Muscle layer of duodenum (tissue), 2 donors: ENCODE results near the gene HTT-AS.

ENCODE experiments used
- H3K27ac ChIP-seq: one replicate; pipeline ENCODE4 v1.7.0; 2013; ENCODE audit warnings: mild to moderate bottlenecking, low read length
- H3K27me3 ChIP-seq: one replicate; pipeline ENCODE4 v1.7.0; 2013; ENCODE audit warnings: low read depth, mild to moderate bottlenecking, control low read depth, low read length
- H3K36me3 ChIP-seq, 2 donors: one replicate each; pipeline ENCODE4 v1.7.0; 2013; ENCODE audit warnings: low read length in 2 of 2, control low read depth in 1 of 2, mild to moderate bottlenecking in 1 of 2; ENCODE audit not compliant: insufficient read depth in 2 of 2, control insufficient read depth in 1 of 2
- H3K4me1 ChIP-seq, 2 donors: one replicate each; pipeline ENCODE4 v1.7.0; 2013; ENCODE audit warnings: low read length in 2 of 2, mild to moderate bottlenecking in 2 of 2, control low read depth in 1 of 2, moderate library complexity in 1 of 2; ENCODE audit not compliant: insufficient read depth in 2 of 2, control insufficient read depth in 1 of 2
- H3K4me3 ChIP-seq, 2 donors: one replicate each; pipeline ENCODE4 v1.7.0; 2013; ENCODE audit warnings: low read length in 2 of 2, low read depth in 1 of 2, mild to moderate bottlenecking in 1 of 2
- H3K9me3 ChIP-seq, 2 donors: one replicate each; pipeline ENCODE4 v1.7.0; 2013; ENCODE audit warnings: low read length in 2 of 2, control low read depth in 1 of 2, mild to moderate bottlenecking in 1 of 2; ENCODE audit not compliant: control insufficient read depth in 1 of 2
- donor health status: healthy.

The HTT-AS gene

GRCh38 chr4:3037957-3038461 is 36.3 kb downstream of the HTT-AS start:
- H3K4me3 ChIP-seq: peak overlapping the region; percentile 38 to 57
- peaks cover 0 to 14% of the 10 kb centered on the region in 2 donors for H3K4me1 ChIP-seq
- no peaks in the 10 kb centered on the region for H3K27me3 ChIP-seq

DNA sequence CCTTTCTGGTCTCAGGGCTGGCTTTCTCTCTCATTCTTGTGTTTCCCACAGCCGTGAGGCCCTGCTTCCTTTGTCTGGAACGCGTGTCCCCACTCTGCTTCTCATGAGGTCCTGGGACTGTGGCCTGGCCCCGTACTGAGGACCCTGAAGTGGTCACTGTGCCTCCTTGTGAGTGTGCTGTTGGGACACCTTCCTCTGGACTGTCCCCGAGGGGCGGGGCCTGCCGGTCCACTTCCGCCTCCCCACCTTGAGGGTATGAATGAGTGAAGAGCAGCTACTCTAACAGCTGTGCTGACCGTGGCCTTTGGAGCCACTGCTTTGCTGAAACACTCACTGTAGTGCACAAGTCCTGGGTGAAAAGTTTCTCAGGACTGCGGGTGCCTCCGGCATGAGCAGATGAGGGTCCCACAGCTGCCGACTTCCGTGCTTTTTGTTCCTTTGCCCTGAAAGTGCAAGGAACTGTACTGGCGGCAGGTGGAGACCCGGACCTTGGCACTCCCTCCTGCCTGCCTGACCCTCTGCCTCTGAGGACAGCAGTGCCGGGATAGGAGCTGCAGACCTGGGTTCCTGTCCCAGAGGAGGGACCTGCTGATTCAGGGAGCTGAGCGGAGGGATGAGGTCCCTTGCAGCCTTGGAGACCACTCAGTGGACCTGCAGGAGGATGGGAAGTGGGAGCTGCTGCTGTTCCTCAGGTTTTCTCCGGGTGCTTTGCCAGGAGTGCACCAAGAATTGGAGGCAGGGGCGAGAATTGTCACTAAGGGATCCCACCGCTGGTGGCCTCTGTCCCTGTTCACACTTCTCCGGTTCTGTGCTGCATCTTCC is 38.0 kb downstream of the HTT-AS start:
- no peaks in the 10 kb centered on the region for H3K27me3 ChIP-seq
- no peak overlapping the region for H3K4me3 ChIP-seq
- H3K27ac ChIP-seq: no peak overlapping the region
- H3K4me1 ChIP-seq: peaks cover 0 to 14% of the 10 kb centered on the region in 2 donors
- H3K36me3 ChIP-seq: no peaks in the 10 kb centered on the region
- no peaks in the 10 kb centered on the region for H3K9me3 ChIP-seq

More at GRCh38 chr4:3037957-3038461, 36.3 kb downstream of the HTT-AS start:
- Histone ChIP-seq H3K36me3 (no peaks in the 10 kb centered on the region), H3K27ac (no peak overlapping the region), H3K9me3 (no peaks in the 10 kb centered on the region)

- Histone ChIP-seq H3K9me3 (no peaks in the 10 kb centered on the region), H3K27ac (no peak overlapping the region), H3K4me3 (no peak overlapping the region), H3K4me1 (peaks cover 0 to 14% of the 10 kb centered on the region in 2 donors), H3K27me3 (no peaks in the 10 kb centered on the region), H3K36me3 (no peaks in the 10 kb centered on the region)
Observed at GRCh38 chr4:3035674-3036073, 38.7 kb downstream of the HTT-AS start.

DNA sequence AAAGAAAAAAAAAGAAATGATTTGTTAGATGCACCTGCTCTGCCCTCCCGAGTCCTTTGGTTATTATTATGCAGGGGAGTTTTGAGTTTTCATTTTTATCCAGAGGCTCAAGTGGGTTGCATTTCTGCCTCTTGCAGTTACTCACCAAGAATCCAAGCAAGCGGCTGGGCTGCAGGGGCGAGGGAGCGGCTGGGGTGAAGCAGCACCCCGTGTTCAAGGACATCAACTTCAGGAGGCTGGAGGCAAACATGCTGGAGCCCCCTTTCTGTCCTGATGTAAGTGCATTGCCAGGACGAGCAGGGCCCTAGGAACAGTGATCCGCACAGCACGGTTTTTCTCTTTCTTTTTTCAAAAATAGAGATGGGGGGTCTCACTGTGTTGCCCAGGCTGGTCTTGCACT is 39.1 kb downstream of the HTT-AS start:
- no peaks in the 10 kb centered on the region for H3K9me3 ChIP-seq
- no peak overlapping the region for H3K27ac ChIP-seq
- peaks cover 0 to 14% of the 10 kb centered on the region in 2 donors for H3K4me1 ChIP-seq
- no peaks in the 10 kb centered on the region for H3K36me3 ChIP-seq
- no peak overlapping the region for H3K4me3 ChIP-seq
- no peaks in the 10 kb centered on the region for H3K27me3 ChIP-seq

DNA sequence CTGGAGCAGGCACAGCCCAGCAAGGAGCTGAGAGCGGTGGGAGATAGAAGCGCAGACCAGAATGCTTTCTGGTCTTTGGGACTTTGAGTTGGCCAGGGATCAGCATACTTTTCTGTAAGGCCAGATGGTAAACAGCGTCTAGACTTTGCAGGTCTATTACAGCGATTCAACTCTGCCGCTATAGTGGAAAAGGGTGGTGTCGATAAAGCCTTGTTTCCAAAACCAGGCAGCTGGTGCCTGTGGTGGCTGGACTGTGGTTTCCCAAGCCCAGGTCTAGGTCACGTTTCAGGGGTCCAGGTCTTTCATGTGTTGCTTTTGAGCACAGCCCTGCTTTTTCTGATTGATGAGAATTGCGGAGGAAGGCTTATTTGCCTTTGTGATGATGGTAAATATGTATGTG is 40.1 kb downstream of the HTT-AS start:
- H3K4me3 ChIP-seq: no peak overlapping the region
- H3K9me3 ChIP-seq: no peaks in the 10 kb centered on the region
- H3K36me3 ChIP-seq: no peaks in the 10 kb centered on the region
- H3K27me3 ChIP-seq: no peaks in the 10 kb centered on the region
- peaks cover 0 to 14% of the 10 kb centered on the region in 2 donors for H3K4me1 ChIP-seq
- no peak overlapping the region for H3K27ac ChIP-seq

DNA sequence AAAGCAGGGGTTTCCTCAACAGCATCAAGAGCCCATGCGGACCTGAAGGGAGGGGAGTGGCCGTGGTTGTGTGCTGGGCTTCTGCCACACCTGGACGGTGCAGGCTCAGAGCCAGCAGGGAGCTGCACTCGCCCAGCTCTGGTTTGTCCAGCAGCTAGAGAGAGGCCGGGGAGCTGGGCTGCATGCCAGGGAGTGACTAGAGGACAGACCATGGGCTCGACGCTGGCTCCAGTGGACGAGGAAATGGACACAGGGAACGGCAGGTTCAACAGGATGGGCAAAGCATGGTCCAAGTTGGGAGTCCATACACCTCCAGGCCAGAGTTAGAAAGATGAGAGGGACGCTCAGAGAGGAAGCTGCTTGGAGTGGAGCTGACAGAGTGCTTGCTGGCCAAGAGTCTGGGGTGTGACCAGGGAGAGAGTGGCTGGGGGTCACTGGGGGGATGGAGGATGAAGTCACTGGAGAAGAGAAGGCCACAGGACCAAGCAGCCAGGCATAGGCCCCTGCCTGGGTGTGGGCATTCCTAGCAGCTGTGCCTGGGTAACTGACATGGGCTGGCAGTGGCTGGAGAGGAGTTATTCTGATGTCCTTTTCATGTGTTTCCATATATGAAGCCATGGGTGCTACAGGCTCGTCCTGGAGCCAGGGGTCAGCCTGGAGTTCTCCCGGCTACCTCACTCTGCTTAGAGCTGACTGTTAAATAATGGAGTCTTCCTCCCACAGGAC is 42.8 kb downstream of the HTT-AS start:
- H3K4me3 ChIP-seq: no peak overlapping the region
- no peak overlapping the region for H3K27ac ChIP-seq
- H3K4me1 ChIP-seq: no peaks in the 10 kb centered on the region
- no peaks in the 10 kb centered on the region for H3K9me3 ChIP-seq
- no peaks in the 10 kb centered on the region for H3K36me3 ChIP-seq
- H3K27me3 ChIP-seq: no peaks in the 10 kb centered on the region

- Histone ChIP-seq H3K36me3 (no peaks in the 10 kb centered on the region), H3K27me3 (no peaks in the 10 kb centered on the region), H3K4me3 (no peak overlapping the region), H3K4me1 (no peaks in the 10 kb centered on the region), H3K27ac (no peak overlapping the region), H3K9me3 (no peaks in the 10 kb centered on the region)
Observed at GRCh38 chr4:3030566-3031356, 43.6 kb downstream of the HTT-AS start.

DNA sequence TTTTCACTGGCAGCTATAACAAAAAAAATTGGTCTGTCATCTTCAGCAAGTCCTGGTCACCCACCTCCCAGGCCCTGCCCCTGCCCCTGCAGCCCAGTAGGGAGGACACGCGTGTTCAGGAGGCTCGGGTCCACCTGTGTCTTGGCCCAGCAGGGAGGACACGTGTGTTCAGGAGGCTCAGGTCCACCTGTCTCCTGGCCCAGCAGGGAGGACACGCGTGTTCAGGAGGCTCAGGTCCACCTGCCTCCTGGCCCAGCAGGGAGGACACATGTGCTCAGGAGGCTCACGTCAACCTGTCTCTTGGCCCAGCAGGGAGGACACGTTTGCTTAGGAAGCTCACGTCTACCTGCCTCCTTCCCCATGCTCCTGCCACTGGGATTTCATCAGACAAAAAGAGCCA is 44.9 kb downstream of the HTT-AS start:
- no peaks in the 10 kb centered on the region for H3K36me3 ChIP-seq
- no peaks in the 10 kb centered on the region for H3K9me3 ChIP-seq
- no peak overlapping the region for H3K27ac ChIP-seq
- no peaks in the 10 kb centered on the region for H3K4me1 ChIP-seq
- H3K4me3 ChIP-seq: no peak overlapping the region
- no peaks in the 10 kb centered on the region for H3K27me3 ChIP-seq

- Histone ChIP-seq H3K9me3 (peaks cover 0 to 3% of the 10 kb centered on the region in 2 donors), H3K27me3 (no peaks in the 10 kb centered on the region), H3K36me3 (no peaks in the 10 kb centered on the region), H3K4me1 (no peaks in the 10 kb centered on the region), H3K4me3 (no peak overlapping the region), H3K27ac (no peak overlapping the region)
Observed at GRCh38 chr4:3026540-3026939, 47.8 kb downstream of the HTT-AS start.

DNA sequence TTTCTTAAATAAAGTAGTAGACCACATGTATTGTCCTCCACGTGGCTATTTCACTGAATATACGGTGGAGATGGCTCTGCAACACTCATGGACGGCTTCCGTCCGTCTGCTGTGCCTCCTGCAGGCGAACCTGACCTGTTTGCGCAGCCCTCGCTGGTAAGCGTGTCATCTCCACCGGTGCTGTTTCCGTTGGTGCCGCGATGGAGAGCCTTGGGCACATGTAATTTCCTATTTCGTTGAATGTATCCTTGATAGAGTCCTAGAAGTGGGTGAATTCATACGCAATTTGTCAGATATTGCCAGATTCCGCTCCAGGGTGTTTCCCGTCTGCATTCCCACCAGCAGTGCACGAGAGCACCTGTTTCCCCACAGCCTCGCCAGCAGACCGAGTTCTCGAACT is 48.5 kb downstream of the HTT-AS start:
- H3K4me1 ChIP-seq: no peaks in the 10 kb centered on the region
- H3K27me3 ChIP-seq: no peaks in the 10 kb centered on the region
- no peaks in the 10 kb centered on the region for H3K36me3 ChIP-seq
- no peak overlapping the region for H3K4me3 ChIP-seq
- no peak overlapping the region for H3K27ac ChIP-seq
- peaks cover 0 to 3% of the 10 kb centered on the region in 2 donors for H3K9me3 ChIP-seq

DNA sequence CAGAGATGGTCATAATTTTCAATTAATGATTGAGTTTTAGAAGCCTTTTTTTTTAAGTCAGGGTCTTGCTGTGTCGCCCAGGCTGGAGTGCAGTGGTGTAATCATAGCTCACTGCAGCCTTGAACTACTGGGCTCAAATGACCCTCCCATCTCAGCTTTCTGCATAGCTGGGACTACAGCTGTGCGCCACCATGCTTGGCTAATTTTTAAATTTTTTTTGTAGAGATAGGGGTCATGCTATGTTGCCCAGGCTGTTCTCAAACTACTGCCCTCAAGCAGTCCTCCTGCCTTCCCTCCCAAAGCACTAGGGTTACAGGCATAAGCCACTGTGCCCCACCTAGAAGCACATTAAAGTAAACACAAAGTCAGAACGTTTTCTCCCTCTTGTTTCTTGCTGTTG is 51.7 kb downstream of the HTT-AS start:
- no peaks in the 10 kb centered on the region for H3K27me3 ChIP-seq
- H3K27ac ChIP-seq: no peak overlapping the region
- H3K4me3 ChIP-seq: no peak overlapping the region
- no peaks in the 10 kb centered on the region for H3K4me1 ChIP-seq
- H3K9me3 ChIP-seq: peaks cover 0 to 3% of the 10 kb centered on the region in 2 donors
- H3K36me3 ChIP-seq: no peaks in the 10 kb centered on the region
